AG04449 (cell line): Measurements from ENCODE around the gene CEP72.

ENCODE experiments used
- CTCF ChIA-PET: fragments of 350-600 bp; formaldehyde crosslinking; extraction: SDS; loops from one replicate; lab custom pipeline; 2021; ENCODE audit warnings: antibody characterized with exemption; lab: Yijun Ruan, JAX
- POLR2A ChIA-PET: fragments of 400-600, 350-600 bp; formaldehyde crosslinking; extraction: SDS; loops from one replicate; lab custom pipeline; 2020; ENCODE audit warnings: antibody characterized with exemption, inconsistent platforms; lab: Yijun Ruan, JAX
- DNase-seq: peaks from one replicate; pipeline ENCODE4 v3.0.0-alpha.2; 2010; ENCODE audit warnings: low read depth, low spot score
- H3K4me3 ChIP-seq: 2 replicates; pipeline ENCODE4 v1.5.1; 2011; ENCODE audit warnings: low read depth, mild to moderate bottlenecking, control low read depth, low read length
- CTCF ChIP-seq: IDR thresholded peaks from one replicate; pipeline ENCODE4 v1.5.1; 2011; ENCODE audit warnings: mild to moderate bottlenecking, moderate library complexity, low read length, control low read depth, inconsistent platforms; ENCODE audit not compliant: insufficient read depth; ENCODE audit errors: missing control alignments

CEP72 gene

GRCh38 chr5:668283-668995, 56.3 kb downstream of the CEP72 start:
- H3K4me3 ChIP-seq = no peak overlapping the region
- no peak for DNase-seq
- no peak for TF ChIP-seq CTCF
- POLR2A ChIA-PET = no interaction called here
- CTCF ChIA-PET = interaction anchor here (0.7 to 7.0 kb wide), 5 partner anchors 10 to 235 kb away, joined by 3 to 138 read pairs (median 9); no protein-coding TSS in a partner anchor

GRCh38 chr5:669111-669841, 57.1 kb downstream of the CEP72 start:
- POLR2A ChIA-PET = interaction anchor here (1.4 kb wide), 1 partner anchor 234 kb away, joined by 3 read pairs; no protein-coding TSS in a partner anchor

GRCh38 chr5:669842-670395, 57.8 kb downstream of the CEP72 start:
- DNase-seq = no peak
- TF ChIP-seq CTCF = no peak
- POLR2A ChIA-PET = interaction anchor here (1.4 kb wide), 1 partner anchor 233 kb away, joined by 3 read pairs; no protein-coding TSS in a partner anchor
- CTCF ChIA-PET = interaction anchor here (0.8 to 7.0 kb wide), 5 partner anchors 12 to 233 kb away, joined by 3 to 138 read pairs (median 9); no protein-coding TSS in a partner anchor
- H3K4me3 ChIP-seq = no peak overlapping the region

More at GRCh38 chr5:669111-669841, 57.1 kb downstream of the CEP72 start:
- DNase-seq = no peak
- CTCF ChIA-PET = interaction anchor here (0.8 to 7.0 kb wide), 6 partner anchors 11 to 234 kb away, joined by 3 to 138 read pairs (median 6); no protein-coding TSS in a partner anchor
- no peak overlapping the region for H3K4me3 ChIP-seq
- peak; percentile 82 for TF ChIP-seq CTCF

GRCh38 chr5:670396-671270, 58.5 kb downstream of the CEP72 start:
- POLR2A ChIA-PET = interaction anchor here (1.4 kb wide), 1 partner anchor 232 kb away, joined by 3 read pairs; no protein-coding TSS in a partner anchor
- TF ChIP-seq CTCF = no peak
- no peak overlapping the region for H3K4me3 ChIP-seq
- DNase-seq = no peak
- CTCF ChIA-PET = interaction anchor here (0.6 to 7.0 kb wide), 12 partner anchors 12 to 251 kb away, joined by 3 to 138 read pairs (median 4); partner anchors contain the start of genes BRD9 and TRIP13

- CTCF ChIA-PET = interaction anchor here (0.6 to 7.0 kb wide), 13 partner anchors 14 to 357 kb away, joined by 3 to 138 read pairs (median 4); partner anchors contain the start of genes BRD9 and TRIP13
- TF ChIP-seq CTCF = peak; percentile 97
- peak overlapping the region; percentile 41 for H3K4me3 ChIP-seq
- POLR2A ChIA-PET = no interaction called here
- no peak for DNase-seq
These were observed 59.6 kb downstream of the CEP72 start for GRCh38 chr5:671459-672328.
